OCI-LY1 (cell line): ENCODE measurements around the gene ITFG1.

Experiments used
- H2AFZ ChIP-seq: fragments of 200-600 bp; sonication (generic), shearing (Covaris generic); 2 replicates; pipeline ENCODE4 v1.6.0; 2014; ENCODE audit warnings: antibody characterized with exemption, mild to moderate bottlenecking, low read length
- H3F3A ChIP-seq: fragments of 200-600 bp; sonication (generic), shearing (Covaris generic); 2 replicates; pipeline ENCODE4 v1.6.0; 2014; ENCODE audit warnings: mild to moderate bottlenecking, antibody characterized with exemption, low read length, moderate library complexity; ENCODE audit not compliant: insufficient read depth
- H3K27ac ChIP-seq: fragments of 200-600 bp; sonication (generic); 2 replicates; pipeline ENCODE4 v1.5.1; 2014; ENCODE audit warnings: low read length, mixed run types, mild to moderate bottlenecking, low read depth; ENCODE audit not compliant: poor library complexity, severe bottlenecking
- H3K27me3 ChIP-seq: fragments of 200-600 bp; sonication (generic); 2 replicates; pipeline ENCODE4 v1.6.0; 2014; ENCODE audit warnings: antibody characterized with exemption, mild to moderate bottlenecking, low read length, moderate library complexity; ENCODE audit not compliant: insufficient read depth
- H3K36me3 ChIP-seq: fragments of 200-600 bp; sonication (generic); 2 replicates; pipeline ENCODE4 v1.6.1; 2014; ENCODE audit warnings: mild to moderate bottlenecking, antibody characterized with exemption, low read length, moderate library complexity, mixed read lengths; ENCODE audit not compliant: insufficient read depth
- H3K4me1 ChIP-seq: fragments of 200-600 bp; sonication (generic); 2 replicates; pipeline ENCODE4 v1.5.1; 2014; ENCODE audit warnings: mild to moderate bottlenecking, low read length, moderate library complexity; ENCODE audit not compliant: insufficient read depth, severe bottlenecking
- H3K4me2 ChIP-seq: fragments of 200-600 bp; sonication (generic), shearing (Covaris generic); 2 replicates; pipeline ENCODE4 v1.6.1; 2014; ENCODE audit warnings: low read length
- H3K4me3 ChIP-seq: fragments of 200-600 bp; sonication (generic); 2 replicates; pipeline ENCODE4 v1.5.1; 2014; ENCODE audit warnings: low read length, low read depth, mild to moderate bottlenecking, mixed read lengths; ENCODE audit not compliant: poor library complexity, severe bottlenecking
- H3K79me2 ChIP-seq: fragments of 200-600 bp; shearing (Covaris generic); 2 replicates; pipeline ENCODE4 v1.6.1; 2016; ENCODE audit warnings: mixed run types, low read length, mixed read lengths; ENCODE audit not compliant: insufficient read depth
- H3K9ac ChIP-seq: fragments of 200-600 bp; sonication (generic), shearing (Covaris generic); 2 replicates; pipeline ENCODE4 v1.6.1; 2014; ENCODE audit warnings: mild to moderate bottlenecking, low read length, mixed read lengths
- H3K9me2 ChIP-seq: fragments of 200-600 bp; sonication (generic), shearing (Covaris generic); 2 replicates; pipeline ENCODE4 v1.6.1; 2014; ENCODE audit warnings: low read depth, mild to moderate bottlenecking, low read length, mixed read lengths
- H3K9me3 ChIP-seq: fragments of 200-600 bp; shearing (Covaris generic); 2 replicates; pipeline ENCODE4 v1.6.1; 2014; ENCODE audit warnings: low read length, mixed read lengths
- H4K20me1 ChIP-seq: fragments of 200-600 bp; sonication (generic), shearing (Covaris generic); 2 replicates; pipeline ENCODE4 v1.6.0; 2016; ENCODE audit warnings: mild to moderate bottlenecking, low read length; ENCODE audit not compliant: insufficient read depth
- CTCF ChIP-seq: fragments of 200-600 bp; sonication (generic), shearing (Covaris generic); IDR thresholded peaks from 2 replicates; pipeline ENCODE4 v1.5.1; 2017; ENCODE audit warnings: mild to moderate bottlenecking, antibody characterized with exemption, low read length, moderate library complexity, mixed read lengths
- EZH2 ChIP-seq: fragments of 200-600 bp; sonication (generic), shearing (Covaris generic); IDR thresholded peaks from 2 replicates; pipeline ENCODE4 v1.8.0; 2017; ENCODE audit warnings: borderline replicate concordance, mixed run types, mild to moderate bottlenecking, antibody characterized with exemption, low read length, moderate library complexity, mixed read lengths

ITFG1 gene

DNA sequence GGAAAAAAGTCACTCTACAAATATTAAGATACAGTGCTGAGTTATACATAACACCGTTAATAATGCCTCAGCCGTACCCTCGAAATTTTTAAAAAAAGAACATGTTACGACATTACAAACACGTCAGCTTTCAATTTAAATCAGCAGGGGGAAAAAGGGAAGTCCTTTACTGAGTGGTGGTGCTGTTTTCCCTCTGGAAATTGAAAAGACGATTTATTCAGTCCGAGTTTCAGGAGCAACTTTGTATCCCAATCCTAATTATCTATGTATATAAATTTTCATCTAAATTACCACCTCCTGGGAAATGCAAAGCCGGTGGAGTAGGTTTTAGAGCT is 318.4 kb downstream of the ITFG1 start:
- Histone ChIP-seq H3K4me1 (peaks cover 22% of the 10 kb centered on the region), H3K4me2 (peak overlapping the region; percentile 68), H4K20me1 (no peaks in the 10 kb centered on the region), H3K79me2 (no peaks in the 10 kb centered on the region), H3K27me3 (no peaks in the 10 kb centered on the region; the same call in 1 of the 2 replicates), H3K9me2 (no peaks in the 10 kb centered on the region), H3K36me3 (no peaks in the 10 kb centered on the region), H3K9ac (peak overlapping the region; percentile 80), H3F3A (no peaks in the 10 kb centered on the region), H2AFZ (no peak overlapping the region), H3K27ac (no peak overlapping the region), H3K4me3 (peak overlapping the region; percentile 80), H3K9me3 (no peaks in the 10 kb centered on the region)
- TF ChIP-seq EZH2 = no peak
- no peak for TF ChIP-seq CTCF

DNA sequence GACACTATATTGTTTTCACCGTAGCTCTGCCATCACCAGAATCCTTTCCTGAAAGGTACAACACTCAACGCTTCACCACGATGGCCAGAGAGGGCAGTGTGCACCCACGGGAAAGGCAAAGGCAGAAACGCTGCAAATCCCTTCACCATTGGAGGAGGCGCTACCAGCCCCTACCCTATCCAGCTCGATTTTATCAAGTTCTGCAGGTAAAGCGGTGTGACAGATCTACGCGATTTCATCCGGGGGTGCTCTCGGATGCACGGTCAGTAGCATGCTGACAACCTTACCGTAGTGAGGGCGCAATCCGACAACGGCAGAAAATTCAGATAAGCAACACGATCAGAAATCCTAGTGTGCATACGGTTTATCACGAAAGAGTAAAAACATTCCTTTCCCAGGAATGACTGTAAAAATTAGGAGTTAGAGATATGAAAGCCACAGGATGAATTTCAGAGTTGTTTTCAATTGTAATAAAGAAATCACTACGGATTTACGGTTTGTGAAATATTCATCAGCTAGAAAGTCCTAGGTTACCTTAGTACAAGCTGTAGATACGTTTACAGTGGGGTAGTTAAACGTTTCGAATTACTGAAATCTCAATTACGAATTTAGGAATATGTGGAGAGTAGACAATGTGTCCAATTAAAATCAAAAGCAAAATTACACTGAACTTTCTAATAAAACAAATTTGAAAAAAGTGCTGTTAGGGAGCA is 318.9 kb downstream of the ITFG1 start:
- H3K9ac ChIP-seq = no peak overlapping the region; the same call in 1 of the 2 replicates
- no peaks in the 10 kb centered on the region for H4K20me1 ChIP-seq
- no peaks in the 10 kb centered on the region for H3K79me2 ChIP-seq
- no peak overlapping the region for H2AFZ ChIP-seq
- peak overlapping the region; percentile 68 for H3K4me2 ChIP-seq
- TF ChIP-seq CTCF (peak; percentile 99), EZH2 (no peak)
- H3F3A ChIP-seq = no peaks in the 10 kb centered on the region
- H3K4me1 ChIP-seq = peaks cover 22% of the 10 kb centered on the region
- H3K36me3 ChIP-seq = no peaks in the 10 kb centered on the region
- no peaks in the 10 kb centered on the region for H3K9me2 ChIP-seq
- no peaks in the 10 kb centered on the region for H3K9me3 ChIP-seq
- no peak overlapping the region for H3K27ac ChIP-seq
- H3K4me3 ChIP-seq = peak overlapping the region; percentile 80
- no peaks in the 10 kb centered on the region; the same call in 1 of the 2 replicates for H3K27me3 ChIP-seq

DNA sequence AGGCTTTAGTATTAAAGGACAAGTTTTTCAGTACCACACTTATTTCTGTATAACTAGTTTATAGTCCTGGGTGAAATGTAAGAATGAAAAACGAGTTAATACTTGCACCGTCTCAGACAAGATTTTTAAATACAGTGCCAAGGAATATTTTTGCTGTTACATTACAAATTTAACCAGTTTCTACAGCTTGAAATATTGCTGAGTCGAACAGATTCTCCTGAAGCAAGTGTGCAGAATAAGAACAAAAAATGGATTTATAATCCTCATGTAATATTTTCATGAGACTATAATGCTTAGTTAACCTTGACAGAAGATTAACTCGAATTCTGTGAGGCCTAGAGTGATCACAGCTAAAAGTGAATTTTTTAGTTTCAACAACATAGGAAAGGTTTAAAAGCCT is 320.2 kb downstream of the ITFG1 start:
- Histone ChIP-seq H2AFZ (no peak overlapping the region), H3K4me1 (peaks cover 22% of the 10 kb centered on the region), H3K36me3 (no peaks in the 10 kb centered on the region), H3K4me2 (no peak overlapping the region), H3K27ac (no peak overlapping the region), H3K79me2 (no peaks in the 10 kb centered on the region; the same call in 1 of the 2 replicates), H4K20me1 (no peaks in the 10 kb centered on the region), H3K9ac (no peak overlapping the region), H3K4me3 (no peak overlapping the region), H3F3A (no peaks in the 10 kb centered on the region), H3K9me2 (no peaks in the 10 kb centered on the region), H3K27me3 (no peaks in the 10 kb centered on the region; the same call in 1 of the 2 replicates), H3K9me3 (no peaks in the 10 kb centered on the region)
- TF ChIP-seq EZH2 = no peak
- TF ChIP-seq CTCF = no peak
